Activated naive CD4-positive, alpha-beta T cell treated with anti-CD3 and anti-CD28 coated beads for 36 hours (primary cell): Measurements from ENCODE around the gene ARSK. TPM values are rescaled to one million over a fixed set of nuclear protein-coding genes. Genes with fewer than 3 reads are reported as not detected.
"Not testable (repeated sequence)": the region's sequence is repeated elsewhere in the genome, so short reads cannot be mapped to it uniquely, and the experiment has no call there.

ENCODE experiments used
- CTCF ChIA-PET: fragments of 350-600 bp; sonication (Branson Sonifier 250); formaldehyde crosslinking; loops from one replicate; lab custom pipeline; 2021; ENCODE audit warnings: antibody characterized with exemption; lab: Charles Lee
- DNase-seq: peaks from one replicate; pipeline ENCODE4 v3.0.0-alpha.2; 2020
- H3K27ac Mint-ChIP-seq: one replicate; pipeline ENCODE4 v1.8.0; 2021; ENCODE audit warnings: mild to moderate bottlenecking, mixed read lengths
- H3K27me3 Mint-ChIP-seq: one replicate; pipeline ENCODE4 v1.8.0; 2021; ENCODE audit warnings: low read depth, mixed read lengths
- H3K36me3 Mint-ChIP-seq: one replicate; pipeline ENCODE4 v1.8.0; 2021; ENCODE audit warnings: low read depth, mixed read lengths
- H3K4me1 Mint-ChIP-seq: one replicate; pipeline ENCODE4 v1.8.0; 2021; ENCODE audit warnings: low read depth, mixed read lengths
- H3K4me3 Mint-ChIP-seq: one replicate; pipeline ENCODE4 v1.8.0; 2021; ENCODE audit warnings: mild to moderate bottlenecking, moderate library complexity, mixed read lengths
- H3K9me3 Mint-ChIP-seq: one replicate; pipeline ENCODE4 v1.8.0; 2021; ENCODE audit warnings: mixed read lengths
- intact Hi-C: fragments of 100-400 bp; cut with micrococcal nuclease; formaldehyde crosslinking; loops from one replicate; pipeline ENCODE4 v1.15.1; 2023
- total RNA-seq, 2 experiments: library from RNA; stranded (reverse); gene quantifications; one replicate each; pipeline ENCODE4 v1.2.3, GENCODE V29; 2021

The ARSK gene
- total RNA-seq, 2 experiments from 2014 or later: 4.5 to 5.1 TPM

GRCh38 chr5:95626701-95627100, 71.8 kb downstream of the ARSK start:
- DNase-seq: no peak
- no peak overlapping the region for H3K4me3 Mint-ChIP-seq
- no peaks in the 10 kb centered on the region for H3K9me3 Mint-ChIP-seq
- H3K27me3 Mint-ChIP-seq: no peaks in the 10 kb centered on the region
- peaks cover 18% of the 10 kb centered on the region for H3K4me1 Mint-ChIP-seq
- H3K27ac Mint-ChIP-seq: no peak overlapping the region
- intact Hi-C loops: loop anchor here (10.0 kb wide), 1 partner anchor 342 kb away; the partner anchor contains the start of gene MCTP1
- no peaks in the 10 kb centered on the region for H3K36me3 Mint-ChIP-seq
- CTCF ChIA-PET: no interaction called here

- Mint-ChIP-seq H3K27ac (no peak overlapping the region), H3K9me3 (peaks cover 7% of the 10 kb centered on the region), H3K36me3 (no peaks in the 10 kb centered on the region), H3K4me3 (no peak overlapping the region), H3K4me1 (peaks cover 17% of the 10 kb centered on the region), H3K27me3 (no peaks in the 10 kb centered on the region)
- CTCF ChIA-PET: no interaction called here
- intact Hi-C loops: loop anchor here (10.0 kb wide), 1 partner anchor 343 kb away; the partner anchor contains the start of gene MCTP1
- DNase-seq: no peak
These were observed 73.3 kb downstream of the ARSK start for GRCh38 chr5:95627971-95628810.

- Mint-ChIP-seq H3K9me3 (peaks cover 7% of the 10 kb centered on the region), H3K27ac (no peak overlapping the region), H3K4me1 (peaks cover 20% of the 10 kb centered on the region), H3K27me3 (no peaks in the 10 kb centered on the region), H3K4me3 (no peak overlapping the region), H3K36me3 (no peaks in the 10 kb centered on the region)
- CTCF ChIA-PET: no interaction called here
- DNase-seq: no peak
- intact Hi-C loops: loop anchor here (10.0 kb wide), 1 partner anchor 344 kb away; the partner anchor contains the start of gene MCTP1
These were observed 74.0 kb downstream of the ARSK start for GRCh38 chr5:95628933-95629332.

DNA sequence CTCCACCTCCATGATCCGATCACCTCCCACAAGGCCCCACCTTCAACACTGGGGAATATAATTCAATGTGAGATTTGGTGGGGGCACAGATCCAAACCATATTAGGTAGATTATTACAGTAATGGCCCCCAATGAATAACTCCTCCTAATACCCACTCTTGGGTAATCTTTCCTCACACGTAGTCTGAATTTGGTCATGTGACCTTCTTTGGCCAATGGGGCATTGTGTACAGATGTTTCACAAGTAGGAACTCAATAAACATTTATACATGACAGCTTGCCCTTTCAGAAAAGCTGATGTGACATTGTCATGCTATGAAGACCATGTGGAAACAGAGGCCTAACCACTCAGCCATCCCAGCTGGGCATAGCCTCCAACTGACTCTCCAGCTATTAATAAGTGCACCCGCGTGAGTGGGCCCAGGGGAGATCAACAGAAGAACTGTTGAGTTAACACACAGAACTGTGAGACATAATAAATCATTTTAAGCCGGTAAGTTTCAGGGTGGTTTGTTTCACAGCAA, 75.6 kb downstream of the ARSK start:
- Mint-ChIP-seq H3K9me3 (peaks cover 7% of the 10 kb centered on the region), H3K36me3 (no peaks in the 10 kb centered on the region), H3K4me3 (no peak overlapping the region), H3K27ac (peak overlapping the region; percentile 2), H3K4me1 (peaks cover 20% of the 10 kb centered on the region), H3K27me3 (no peaks in the 10 kb centered on the region)
- DNase-seq: no peak
- CTCF ChIA-PET: interaction anchor here (2.2 to 2.9 kb wide), 2 partner anchors 8 to 13 kb away, joined by 18 to 27 read pairs; no protein-coding TSS in a partner anchor
- intact Hi-C loops: loop anchor here (5.0 kb wide), 2 partner anchors 332 to 907 kb away; partner anchors contain the start of gene ELL2

DNA sequence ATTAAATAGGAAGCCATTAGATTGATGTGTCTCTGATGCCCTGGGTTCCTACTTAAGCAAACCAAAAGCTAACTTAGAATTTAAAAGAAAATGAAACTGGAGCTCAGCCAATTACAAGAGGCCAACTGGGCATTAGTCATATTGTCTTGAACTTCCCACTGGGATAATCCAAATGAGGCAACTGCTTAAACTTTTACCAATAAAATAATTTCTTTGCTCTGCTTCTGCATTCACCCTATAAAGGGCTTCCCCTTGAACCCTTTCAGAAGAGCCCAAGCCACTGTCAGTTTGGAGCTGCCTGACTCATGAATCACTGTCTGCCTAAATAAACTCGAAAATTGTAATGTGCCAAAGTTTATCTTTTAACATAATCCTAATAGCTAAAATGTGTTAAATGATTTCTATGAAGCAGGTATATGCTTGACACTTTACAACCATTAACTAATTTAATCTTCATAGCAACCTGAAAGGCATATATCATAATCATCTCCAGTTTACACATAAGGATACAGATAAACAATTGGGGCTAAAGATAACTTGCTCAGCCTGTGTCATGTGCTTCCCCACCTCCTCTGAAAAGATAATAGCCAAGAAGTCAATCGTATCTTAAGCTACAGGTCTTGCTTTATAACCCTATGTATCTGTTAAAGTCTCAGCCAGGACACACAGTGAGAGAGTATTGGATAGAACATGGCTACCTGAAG, 76.5 kb downstream of the ARSK start:
- Mint-ChIP-seq H3K4me3 (peak overlapping the region; percentile 53), H3K27me3 (no peaks in the 10 kb centered on the region), H3K27ac (peak overlapping the region; percentile 94), H3K4me1 (peaks cover 20% of the 10 kb centered on the region), H3K9me3 (peaks cover 7% of the 10 kb centered on the region), H3K36me3 (no peaks in the 10 kb centered on the region)
- CTCF ChIA-PET: interaction anchor here (0.6 to 2.9 kb wide), 5 partner anchors 9 to 327 kb away, joined by 3 to 27 read pairs (median 6); partner anchors contain the start of gene RFESD
- DNase-seq: no peak
- intact Hi-C loops: loop anchor here (5.0 kb wide), 2 partner anchors 331 to 906 kb away; partner anchors contain the start of gene ELL2

GRCh38 chr5:95631991-95632675, 77.2 kb downstream of the ARSK start:
- Mint-ChIP-seq H3K27ac (peak overlapping the region; percentile 94), H3K4me1 (peaks cover 20% of the 10 kb centered on the region), H3K27me3 (no peaks in the 10 kb centered on the region), H3K36me3 (no peaks in the 10 kb centered on the region), H3K9me3 (peaks cover 7% of the 10 kb centered on the region), H3K4me3 (peak overlapping the region; percentile 53)
- peak; percentile 89 for DNase-seq
- CTCF ChIA-PET: interaction anchor here (0.6 to 2.9 kb wide), 5 partner anchors 10 to 326 kb away, joined by 3 to 27 read pairs (median 6); partner anchors contain the start of gene RFESD
- intact Hi-C loops: loop anchor here (1.0 to 5.0 kb wide), 8 partner anchors 14 to 905 kb away; partner anchors contain the start of genes ARSK, ELL2 and RFESD

DNA sequence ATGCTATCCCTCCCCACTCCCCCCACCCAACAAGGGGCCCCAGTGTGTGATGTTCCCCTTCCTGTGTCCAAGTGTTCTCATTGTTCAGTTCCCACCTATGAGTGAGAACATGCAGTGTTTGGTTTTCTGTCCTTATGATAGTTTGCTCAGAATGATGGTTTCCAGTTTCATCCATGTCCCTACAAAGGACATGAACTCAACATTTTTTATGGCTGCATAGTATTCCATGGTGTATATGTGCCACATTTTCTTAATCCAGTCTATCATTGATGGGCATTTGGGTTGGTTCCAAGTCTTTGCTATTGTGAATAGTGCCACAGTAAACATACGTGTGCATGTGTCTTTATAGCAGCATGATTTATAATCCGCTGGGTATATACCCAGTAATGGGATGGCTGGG, 78.0 kb downstream of the ARSK start:
- H3K27me3 Mint-ChIP-seq, H3K36me3 Mint-ChIP-seq, H3K4me3 Mint-ChIP-seq, DNase-seq, H3K9me3 Mint-ChIP-seq: not testable (repeated sequence)
- intact Hi-C loops: loop anchor here (1.0 to 5.0 kb wide), 8 partner anchors 13 to 904 kb away; partner anchors contain the start of genes ARSK, ELL2 and RFESD
- peaks cover 20% of the 10 kb centered on the region for H3K4me1 Mint-ChIP-seq
- peak overlapping the region; percentile 39 for H3K27ac Mint-ChIP-seq
- CTCF ChIA-PET: interaction anchor here (2.9 kb wide), 1 partner anchor 10 kb away, joined by 27 read pairs; no protein-coding TSS in a partner anchor

DNA sequence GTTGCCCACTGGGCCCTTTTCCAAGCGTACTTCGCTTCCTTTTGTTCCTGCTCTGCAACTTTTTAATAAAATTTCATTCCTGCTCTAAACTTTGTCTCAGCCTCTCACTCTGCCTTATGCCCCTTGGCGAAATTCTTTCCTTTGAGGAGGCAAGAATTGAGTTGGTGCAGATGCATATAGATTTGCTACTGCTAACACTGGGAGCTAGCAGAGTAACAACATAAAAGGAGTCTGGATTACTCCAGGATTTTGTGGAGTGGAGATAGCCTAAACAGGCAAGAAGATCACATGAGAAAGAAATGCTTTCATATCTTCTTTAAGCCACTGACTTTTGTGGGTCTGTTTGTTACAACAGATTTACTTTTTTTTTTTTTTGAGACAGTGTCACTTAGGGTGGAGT, 78.8 kb downstream of the ARSK start:
- intact Hi-C loops: loop anchor here (5.0 kb wide), 2 partner anchors 329 to 904 kb away; partner anchors contain the start of gene ELL2
- H3K9me3 Mint-ChIP-seq: peaks cover 7% of the 10 kb centered on the region
- peaks cover 23% of the 10 kb centered on the region for H3K4me1 Mint-ChIP-seq
- no peak overlapping the region for H3K27ac Mint-ChIP-seq
- DNase-seq: no peak
- no peaks in the 10 kb centered on the region for H3K27me3 Mint-ChIP-seq
- no peaks in the 10 kb centered on the region for H3K36me3 Mint-ChIP-seq
- H3K4me3 Mint-ChIP-seq: no peak overlapping the region
- CTCF ChIA-PET: no interaction called here

- Mint-ChIP-seq H3K36me3 (no peaks in the 10 kb centered on the region), H3K27ac (no peak overlapping the region), H3K4me3 (no peak overlapping the region), H3K9me3 (peaks cover 7% of the 10 kb centered on the region), H3K4me1 (peaks cover 23% of the 10 kb centered on the region), H3K27me3 (no peaks in the 10 kb centered on the region)
- CTCF ChIA-PET: interaction anchor here (0.7 kb wide), 1 partner anchor 147 kb away, joined by 6 read pairs; no protein-coding TSS in a partner anchor
- no peak for DNase-seq
- intact Hi-C loops: loop anchor here (5.0 kb wide), 2 partner anchors 328 to 903 kb away; partner anchors contain the start of gene ELL2
These were observed 79.2 kb downstream of the ARSK start for GRCh38 chr5:95634081-95634480.

DNA sequence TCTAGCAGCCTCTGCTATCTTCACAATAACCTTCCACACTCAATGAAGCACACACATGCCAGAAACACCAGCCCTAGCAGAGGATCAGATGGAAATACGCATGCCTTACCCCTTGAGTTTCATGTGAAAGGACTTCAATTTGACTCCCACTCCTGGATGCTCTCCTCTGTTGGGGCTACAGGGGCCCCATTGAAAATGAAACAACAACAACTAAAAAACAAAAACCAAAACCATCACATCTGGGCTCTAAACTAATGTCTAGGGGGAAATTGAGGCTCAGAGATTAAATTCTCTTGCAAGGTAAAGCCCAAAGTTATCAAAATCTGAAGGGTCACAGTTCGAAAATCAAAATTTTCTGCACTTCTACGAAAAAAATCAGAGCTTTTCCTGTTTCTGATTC, 83.7 kb downstream of the ARSK start:
- no peak overlapping the region for H3K4me3 Mint-ChIP-seq
- DNase-seq: no peak
- intact Hi-C loops: no loop called here
- H3K9me3 Mint-ChIP-seq: no peaks in the 10 kb centered on the region
- peaks cover 4% of the 10 kb centered on the region for H3K4me1 Mint-ChIP-seq
- CTCF ChIA-PET: no interaction called here
- no peaks in the 10 kb centered on the region for H3K27me3 Mint-ChIP-seq
- H3K27ac Mint-ChIP-seq: no peak overlapping the region
- H3K36me3 Mint-ChIP-seq: no peaks in the 10 kb centered on the region

GRCh38 chr5:95641741-95642220, 86.9 kb downstream of the ARSK start:
- H3K4me3 Mint-ChIP-seq: no peak overlapping the region
- no peak overlapping the region for H3K27ac Mint-ChIP-seq
- no peak for DNase-seq
- peaks cover 20% of the 10 kb centered on the region for H3K4me1 Mint-ChIP-seq
- H3K9me3 Mint-ChIP-seq: no peaks in the 10 kb centered on the region
- intact Hi-C loops: loop anchor here (10.0 kb wide), 2 partner anchors 433 to 1163 kb away; partner anchors contain the start of gene ERAP1
- no peaks in the 10 kb centered on the region for H3K36me3 Mint-ChIP-seq
- CTCF ChIA-PET: interaction anchor here (1.1 to 7.3 kb wide), 7 partner anchors 10 to 206 kb away, joined by 3 to 63 read pairs (median 10); no protein-coding TSS in a partner anchor
- no peaks in the 10 kb centered on the region for H3K27me3 Mint-ChIP-seq
